Measurements from ENCODE around the gene ANKRD11.
"Not testable (repeated sequence)": the region's sequence is repeated elsewhere in the genome, so short reads cannot be mapped to it uniquely, and the experiment has no call there.

ANKRD11 gene

GRCh38 chr16:89456419-89456959 lies 33.9 kb downstream of the ANKRD11 start:
- no peaks in the 10 kb centered on the region for H3K36me3 ChIP-seq (ENCODE audit: control insufficient read depth in 1 of 2, insufficient read depth in 2 of 2, low read length in 2 of 2)
- H3K27ac ChIP-seq (ENCODE audit: low read length): no peak overlapping the region
- H3K27me3 ChIP-seq (ENCODE audit: low read depth, low read length): no peaks in the 10 kb centered on the region
- H3K4me3 ChIP-seq (ENCODE audit: low read depth in 1 of 2, low read length in 2 of 2): no peak overlapping the region
- no peaks in the 10 kb centered on the region for H3K9me3 ChIP-seq (ENCODE audit: control insufficient read depth in 1 of 2, low read length in 2 of 2)
- H3K4me1 ChIP-seq (ENCODE audit: control insufficient read depth in 1 of 2, insufficient read depth in 2 of 2, low read length in 2 of 2): peaks cover 14 to 28% of the 10 kb centered on the region in 2 donors

- no peaks in the 10 kb centered on the region for H3K9me3 ChIP-seq (ENCODE audit: control insufficient read depth in 1 of 2, low read length in 2 of 2)
- peaks cover 14 to 30% of the 10 kb centered on the region in 2 donors for H3K4me1 ChIP-seq (ENCODE audit: control insufficient read depth in 1 of 2, insufficient read depth in 2 of 2, low read length in 2 of 2)
- no peak overlapping the region for H3K27ac ChIP-seq (ENCODE audit: low read length)
These were observed 34.7 kb downstream of the ANKRD11 start for GRCh38 chr16:89455692-89456091.

GRCh38 chr16:89455178-89455577 lies 35.2 kb downstream of the ANKRD11 start:
- Histone ChIP-seq H3K36me3 (ENCODE audit: control insufficient read depth in 1 of 2, insufficient read depth in 2 of 2, low read length in 2 of 2) (no peaks in the 10 kb centered on the region), H3K27ac (ENCODE audit: low read length) (no peak overlapping the region)

More at GRCh38 chr16:89455692-89456091, 34.7 kb downstream of the ANKRD11 start:
- Histone ChIP-seq H3K4me3 (ENCODE audit: low read depth in 1 of 2, low read length in 2 of 2) (no peak overlapping the region), H3K36me3 (ENCODE audit: control insufficient read depth in 1 of 2, insufficient read depth in 2 of 2, low read length in 2 of 2) (no peaks in the 10 kb centered on the region), H3K27me3 (ENCODE audit: low read depth, low read length) (no peaks in the 10 kb centered on the region)

GRCh38 chr16:89454378-89455125 lies 35.8 kb downstream of the ANKRD11 start:
- H3K27me3 ChIP-seq (ENCODE audit: low read depth, low read length); H3K9me3 ChIP-seq (ENCODE audit: control insufficient read depth in 1 of 2, low read length in 2 of 2); H3K36me3 ChIP-seq (ENCODE audit: control insufficient read depth in 1 of 2, insufficient read depth in 2 of 2, low read length in 2 of 2); H3K4me3 ChIP-seq (ENCODE audit: low read depth in 1 of 2, low read length in 2 of 2); H3K27ac ChIP-seq (ENCODE audit: low read length): not testable (repeated sequence)
- peaks cover 19 to 36% of the 10 kb centered on the region in 2 donors for H3K4me1 ChIP-seq (ENCODE audit: control insufficient read depth in 1 of 2, insufficient read depth in 2 of 2, low read length in 2 of 2)

More at GRCh38 chr16:89455178-89455577, 35.2 kb downstream of the ANKRD11 start:
- Histone ChIP-seq H3K4me3 (ENCODE audit: low read depth in 1 of 2, low read length in 2 of 2) (no peak overlapping the region), H3K27me3 (ENCODE audit: low read depth, low read length) (no peaks in the 10 kb centered on the region), H3K4me1 (ENCODE audit: control insufficient read depth in 1 of 2, insufficient read depth in 2 of 2, low read length in 2 of 2) (peaks cover 15 to 33% of the 10 kb centered on the region in 2 donors), H3K9me3 (ENCODE audit: control insufficient read depth in 1 of 2, low read length in 2 of 2) (no peaks in the 10 kb centered on the region)

- no peak overlapping the region for H3K27ac ChIP-seq (ENCODE audit: low read length)
- H3K36me3 ChIP-seq (ENCODE audit: control insufficient read depth in 1 of 2, insufficient read depth in 2 of 2, low read length in 2 of 2): no peaks in the 10 kb centered on the region
- no peak overlapping the region for H3K4me3 ChIP-seq (ENCODE audit: low read depth in 1 of 2, low read length in 2 of 2)
- peaks cover 19 to 39% of the 10 kb centered on the region in 2 donors for H3K4me1 ChIP-seq (ENCODE audit: control insufficient read depth in 1 of 2, insufficient read depth in 2 of 2, low read length in 2 of 2)
- no peaks in the 10 kb centered on the region for H3K27me3 ChIP-seq (ENCODE audit: low read depth, low read length)
- H3K9me3 ChIP-seq (ENCODE audit: control insufficient read depth in 1 of 2, low read length in 2 of 2): no peaks in the 10 kb centered on the region
These were observed 36.6 kb downstream of the ANKRD11 start for GRCh38 chr16:89453501-89454321.

- Histone ChIP-seq H3K9me3 (ENCODE audit: control insufficient read depth in 1 of 2, low read length in 2 of 2) (no peaks in the 10 kb centered on the region), H3K4me1 (ENCODE audit: control insufficient read depth in 1 of 2, insufficient read depth in 2 of 2, low read length in 2 of 2) (peaks cover 19 to 37% of the 10 kb centered on the region in 2 donors), H3K4me3 (ENCODE audit: low read depth in 1 of 2, low read length in 2 of 2) (no peak overlapping the region), H3K27ac (ENCODE audit: low read length) (no peak overlapping the region), H3K27me3 (ENCODE audit: low read depth, low read length) (no peaks in the 10 kb centered on the region), H3K36me3 (ENCODE audit: control insufficient read depth in 1 of 2, insufficient read depth in 2 of 2, low read length in 2 of 2) (no peaks in the 10 kb centered on the region)
These were observed 37.4 kb downstream of the ANKRD11 start for GRCh38 chr16:89452925-89453324.

GRCh38 chr16:89452241-89452640 lies 38.1 kb downstream of the ANKRD11 start:
- peaks cover 19 to 41% of the 10 kb centered on the region in 2 donors for H3K4me1 ChIP-seq (ENCODE audit: control insufficient read depth in 1 of 2, insufficient read depth in 2 of 2, low read length in 2 of 2)

GRCh38 chr16:89450537-89450936 lies 39.8 kb downstream of the ANKRD11 start:
- Histone ChIP-seq H3K4me1 (ENCODE audit: control insufficient read depth in 1 of 2, insufficient read depth in 2 of 2, low read length in 2 of 2) (peaks cover 23 to 54% of the 10 kb centered on the region in 2 donors), H3K4me3 (ENCODE audit: low read depth in 1 of 2, low read length in 2 of 2) (no peak overlapping the region), H3K27ac (ENCODE audit: low read length) (no peak overlapping the region), H3K27me3 (ENCODE audit: low read depth, low read length) (no peaks in the 10 kb centered on the region), H3K9me3 (ENCODE audit: control insufficient read depth in 1 of 2, low read length in 2 of 2) (no peaks in the 10 kb centered on the region), H3K36me3 (ENCODE audit: control insufficient read depth in 1 of 2, insufficient read depth in 2 of 2, low read length in 2 of 2) (no peaks in the 10 kb centered on the region)

More at GRCh38 chr16:89452241-89452640, 38.1 kb downstream of the ANKRD11 start:
- Histone ChIP-seq H3K27me3 (ENCODE audit: low read depth, low read length) (no peaks in the 10 kb centered on the region), H3K9me3 (ENCODE audit: control insufficient read depth in 1 of 2, low read length in 2 of 2) (no peaks in the 10 kb centered on the region), H3K36me3 (ENCODE audit: control insufficient read depth in 1 of 2, insufficient read depth in 2 of 2, low read length in 2 of 2) (no peaks in the 10 kb centered on the region), H3K4me3 (ENCODE audit: low read depth in 1 of 2, low read length in 2 of 2) (no peak overlapping the region), H3K27ac (ENCODE audit: low read length) (no peak overlapping the region)

- H3K36me3 ChIP-seq (ENCODE audit: control insufficient read depth in 1 of 2, insufficient read depth in 2 of 2, low read length in 2 of 2): no peaks in the 10 kb centered on the region
- no peaks in the 10 kb centered on the region for H3K9me3 ChIP-seq (ENCODE audit: control insufficient read depth in 1 of 2, low read length in 2 of 2)
- H3K27ac ChIP-seq (ENCODE audit: low read length): no peak overlapping the region
- H3K4me3 ChIP-seq (ENCODE audit: low read depth in 1 of 2, low read length in 2 of 2): no peak overlapping the region
- peaks cover 28 to 55% of the 10 kb centered on the region in 2 donors for H3K4me1 ChIP-seq (ENCODE audit: control insufficient read depth in 1 of 2, insufficient read depth in 2 of 2, low read length in 2 of 2)
- H3K27me3 ChIP-seq (ENCODE audit: low read depth, low read length): no peaks in the 10 kb centered on the region
These were observed 40.5 kb downstream of the ANKRD11 start for GRCh38 chr16:89449726-89450335.

- Histone ChIP-seq H3K36me3 (ENCODE audit: control insufficient read depth in 1 of 2, insufficient read depth in 2 of 2, low read length in 2 of 2) (no peaks in the 10 kb centered on the region), H3K27me3 (ENCODE audit: low read depth, low read length) (no peaks in the 10 kb centered on the region), H3K4me3 (ENCODE audit: low read depth in 1 of 2, low read length in 2 of 2) (no peak overlapping the region), H3K9me3 (ENCODE audit: control insufficient read depth in 1 of 2, low read length in 2 of 2) (no peaks in the 10 kb centered on the region), H3K4me1 (ENCODE audit: control insufficient read depth in 1 of 2, insufficient read depth in 2 of 2, low read length in 2 of 2) (peaks cover 28 to 57% of the 10 kb centered on the region in 2 donors), H3K27ac (ENCODE audit: low read length) (no peak overlapping the region)
These were observed 41.7 kb downstream of the ANKRD11 start for GRCh38 chr16:89448656-89449055.

- no peak overlapping the region for H3K4me3 ChIP-seq (ENCODE audit: low read depth in 1 of 2, low read length in 2 of 2)
- H3K9me3 ChIP-seq (ENCODE audit: control insufficient read depth in 1 of 2, low read length in 2 of 2): no peaks in the 10 kb centered on the region
- H3K27ac ChIP-seq (ENCODE audit: low read length): no peak overlapping the region
- H3K4me1 ChIP-seq (ENCODE audit: control insufficient read depth in 1 of 2, insufficient read depth in 2 of 2, low read length in 2 of 2): peaks cover 31 to 67% of the 10 kb centered on the region in 2 donors
- H3K27me3 ChIP-seq (ENCODE audit: low read depth, low read length): no peaks in the 10 kb centered on the region
- H3K36me3 ChIP-seq (ENCODE audit: control insufficient read depth in 1 of 2, insufficient read depth in 2 of 2, low read length in 2 of 2): no peaks in the 10 kb centered on the region
These were observed 43.4 kb downstream of the ANKRD11 start for GRCh38 chr16:89446975-89447293.

Data from muscle layer of duodenum (tissue), 2 donors.